CD4-positive, alpha-beta T cell treated with Interleukin-15 for 1 hour (primary cell): Measurements from ENCODE around the gene FXR2.
A peak's percentile ranks its signal among the peaks of the same experiment; 100 is the strongest.
"Not testable (repeated sequence)": the region's sequence is repeated elsewhere in the genome, so short reads cannot be mapped to it uniquely, and the experiment has no call there.

Experiments used
- DNase-seq: peaks from one replicate; pipeline ENCODE4 v3.0.0-alpha.2; 2020

The FXR2 gene

DNA sequence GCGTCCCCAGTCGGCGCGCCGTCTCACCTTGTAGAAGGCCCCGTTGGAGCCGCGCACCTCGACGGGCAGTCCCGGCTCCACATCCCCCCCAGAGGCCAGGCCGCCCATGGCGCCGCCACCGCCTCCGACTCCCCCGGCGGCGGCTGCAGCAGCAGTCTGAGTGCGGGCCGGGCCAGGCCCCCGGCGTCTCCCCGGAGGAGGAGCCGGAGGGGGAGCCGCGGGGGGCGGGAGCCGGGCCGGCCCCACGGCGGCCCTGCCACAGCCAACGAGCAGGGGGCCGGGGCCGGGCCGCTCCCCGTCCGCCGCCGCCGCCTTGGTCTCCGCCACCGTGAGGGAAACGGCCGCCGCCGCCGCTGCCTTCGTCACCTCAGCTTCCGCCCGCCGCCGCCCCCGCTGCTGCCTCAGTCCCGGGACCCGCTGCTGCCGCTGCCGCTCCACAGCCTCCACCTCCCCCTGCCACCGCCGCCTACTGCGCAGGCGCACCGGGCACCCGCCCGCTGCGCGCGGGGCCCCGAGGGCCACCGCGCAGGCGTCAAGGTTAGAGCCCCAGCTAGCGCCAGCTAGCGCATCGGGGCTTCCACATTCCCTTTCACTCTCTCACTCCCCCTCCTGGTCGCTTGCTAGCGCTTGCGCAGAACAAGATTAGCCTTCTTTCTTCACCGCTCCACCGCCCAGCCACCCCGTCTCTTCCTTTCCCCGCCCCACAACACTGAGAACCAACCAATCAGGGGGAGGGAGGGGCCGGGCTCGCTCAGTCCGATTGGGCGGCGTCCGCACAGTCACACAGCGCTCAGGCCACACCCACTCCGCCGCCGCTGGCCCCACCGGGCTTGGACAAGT lies at the start of gene FXR2:
Gene FXR2 (minus strand): TSS at position 473 of the 840 bp plus-strand sequence. CDS start 365 bp downstream, at position 108.
- DNase-seq, result peak; percentile 100

DNA sequence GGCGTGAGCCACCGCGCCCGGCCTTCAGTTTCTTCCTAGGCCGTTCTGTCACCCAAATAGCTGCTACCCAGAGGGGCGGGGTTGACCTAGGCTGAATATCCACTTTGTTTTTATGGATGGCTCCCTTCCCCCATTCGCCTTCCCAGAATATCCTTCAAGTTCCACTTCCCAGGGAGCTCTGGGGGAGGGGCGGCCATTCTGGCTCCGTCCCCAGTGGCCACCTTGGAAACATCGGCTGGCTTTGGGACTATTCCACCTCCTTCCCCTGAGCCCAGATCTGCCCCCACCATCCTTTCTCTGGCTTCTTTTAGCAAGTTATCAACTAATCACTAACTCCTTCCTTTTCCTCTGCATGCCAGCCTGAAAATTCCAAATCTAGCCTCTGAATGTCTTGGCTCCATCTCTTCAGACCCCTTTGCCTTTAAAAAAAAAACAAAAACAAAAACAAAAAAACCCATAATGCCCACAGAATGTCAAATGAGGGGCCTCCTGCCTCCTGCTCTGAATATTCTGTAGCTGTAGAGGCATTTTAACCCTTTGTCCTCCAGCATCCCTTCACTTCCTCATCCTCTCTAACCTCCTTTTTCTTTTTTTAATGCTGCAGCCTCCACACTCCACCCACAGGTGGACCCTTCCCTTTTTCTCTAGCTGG lies 42.4 kb upstream of the FXR2 start:
- no peak for DNase-seq

DNA sequence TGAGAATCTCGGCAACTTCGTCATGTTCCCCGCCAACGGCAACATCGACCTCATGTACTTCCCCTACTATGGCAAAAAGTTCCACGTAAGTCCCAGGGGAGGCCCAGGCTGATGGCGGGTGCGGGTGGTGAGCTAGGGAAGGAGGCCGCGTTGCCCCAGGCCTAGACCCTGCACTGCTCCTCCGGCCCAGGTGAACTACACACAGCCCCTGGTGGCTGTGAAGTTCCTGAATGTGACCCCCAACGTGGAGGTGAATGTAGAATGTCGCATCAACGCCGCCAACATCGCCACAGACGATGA lies 40.8 kb upstream of the FXR2 start:
- no peak for DNase-seq

DNA sequence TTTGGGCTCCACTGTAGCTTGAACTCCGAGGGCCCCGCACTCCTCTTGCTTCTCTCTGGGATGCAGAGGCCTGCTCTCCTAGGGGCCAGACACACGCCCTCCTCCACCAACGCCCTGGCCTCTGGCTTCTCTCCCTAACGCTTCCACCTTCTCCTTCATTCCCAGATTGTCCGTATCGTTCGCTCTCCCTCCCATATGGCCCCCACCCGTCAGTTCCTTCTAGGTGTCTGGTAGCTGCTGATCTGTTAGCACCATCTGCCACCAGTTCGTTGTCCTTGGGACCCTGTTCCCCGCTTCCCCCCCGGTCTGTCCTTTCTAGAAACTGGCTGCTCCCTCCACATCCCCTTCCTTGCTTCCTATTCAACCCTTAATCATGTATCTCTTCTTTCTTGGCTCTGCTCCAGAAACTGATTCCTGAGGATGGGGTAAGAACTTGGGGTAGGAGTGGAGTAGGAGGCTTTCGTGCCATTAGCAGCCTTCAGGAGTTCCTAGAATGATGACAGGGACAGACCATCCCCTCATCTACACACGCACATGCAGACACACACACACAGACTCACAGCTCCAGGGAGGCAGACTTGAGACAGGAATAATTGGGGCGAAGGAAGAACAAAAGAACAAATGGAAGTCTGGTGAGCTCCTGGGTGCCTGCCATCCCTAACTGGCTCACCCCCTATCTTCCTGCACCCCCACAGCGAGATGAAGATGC lies 40.3 kb upstream of the FXR2 start:
- DNase-seq, result no peak

DNA sequence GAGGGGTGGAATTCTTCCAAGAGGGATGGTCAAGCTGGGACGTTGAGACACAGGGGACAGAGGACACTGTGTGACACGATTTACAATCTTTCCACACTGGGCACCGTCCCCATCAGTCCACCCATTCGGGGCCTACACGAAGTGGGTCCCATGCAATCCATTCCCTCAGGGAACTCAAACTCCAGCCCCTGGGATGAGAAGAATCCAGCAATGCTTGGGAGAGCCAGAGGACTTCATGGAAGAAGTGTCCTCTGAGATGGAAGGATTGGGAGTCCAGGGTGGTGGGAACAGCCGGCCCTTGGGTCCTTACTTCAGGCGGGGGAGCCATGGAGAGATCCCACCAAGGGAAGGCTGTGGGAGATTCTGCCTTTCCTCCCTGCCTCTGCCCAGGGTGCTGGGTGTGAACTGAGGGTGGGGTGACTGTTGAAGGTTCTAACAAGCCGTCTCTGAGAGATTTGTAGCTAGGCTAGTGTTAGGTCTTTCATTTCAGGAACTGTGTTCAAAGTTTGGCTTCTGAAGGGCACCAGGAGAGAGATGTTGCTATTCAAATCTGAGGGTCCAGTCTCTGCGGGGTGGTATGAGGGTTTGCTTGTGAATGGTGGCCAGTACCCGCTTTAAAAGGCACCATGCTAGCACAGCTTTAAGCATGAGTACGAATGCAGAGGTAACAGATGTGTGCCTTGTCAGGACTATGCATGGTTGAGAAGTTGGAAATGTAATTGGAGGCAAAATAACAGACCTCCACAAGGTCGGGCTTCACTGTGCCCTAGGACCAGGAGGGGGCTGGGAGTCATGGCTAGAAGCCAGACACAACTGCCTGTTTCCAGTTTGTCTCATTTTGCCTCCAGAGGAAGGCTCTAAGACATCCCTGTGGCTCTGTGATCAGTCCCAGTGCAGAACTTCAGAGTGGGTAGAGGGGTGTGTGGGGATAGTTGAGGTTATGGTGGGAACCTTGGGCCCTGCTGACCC lies 38.0 kb upstream of the FXR2 start:
- no peak for DNase-seq

DNA sequence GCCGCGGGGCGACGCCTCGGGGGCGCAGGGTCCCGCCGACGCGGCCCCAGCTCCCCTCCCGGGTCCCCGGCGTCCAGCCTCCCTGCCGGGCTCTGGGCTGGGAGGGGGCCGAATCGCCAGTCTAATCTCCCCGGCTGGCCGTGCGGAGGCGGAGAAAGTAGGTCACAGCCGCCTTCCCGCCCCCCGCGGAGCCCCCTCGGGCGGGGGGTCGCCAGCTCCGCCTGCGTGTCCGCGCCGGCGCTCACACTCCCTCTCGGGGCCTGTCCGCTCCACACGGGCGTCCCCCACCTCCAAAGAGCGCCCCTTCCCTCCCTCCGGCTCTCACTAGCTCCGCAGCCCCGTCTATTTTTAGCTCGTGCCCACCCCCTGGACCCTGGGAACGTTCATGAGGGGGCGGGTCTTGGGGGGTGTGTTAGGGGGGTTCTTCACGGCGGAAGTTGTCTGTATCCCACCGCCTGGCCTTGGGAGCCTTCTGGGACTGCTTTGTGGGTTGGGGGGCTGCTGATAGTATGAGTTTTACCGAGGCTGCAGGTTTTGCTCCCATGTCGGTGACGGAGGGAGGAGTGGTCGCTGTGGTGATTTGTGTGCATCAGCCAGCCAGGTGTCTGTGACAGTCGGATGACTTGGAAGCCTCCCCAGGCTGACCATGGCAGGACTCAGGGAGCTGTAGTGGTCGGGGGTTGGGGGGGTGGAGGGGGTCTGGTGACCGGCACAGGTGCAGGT lies 37.1 kb upstream of the FXR2 start:
- no peak for DNase-seq

DNA sequence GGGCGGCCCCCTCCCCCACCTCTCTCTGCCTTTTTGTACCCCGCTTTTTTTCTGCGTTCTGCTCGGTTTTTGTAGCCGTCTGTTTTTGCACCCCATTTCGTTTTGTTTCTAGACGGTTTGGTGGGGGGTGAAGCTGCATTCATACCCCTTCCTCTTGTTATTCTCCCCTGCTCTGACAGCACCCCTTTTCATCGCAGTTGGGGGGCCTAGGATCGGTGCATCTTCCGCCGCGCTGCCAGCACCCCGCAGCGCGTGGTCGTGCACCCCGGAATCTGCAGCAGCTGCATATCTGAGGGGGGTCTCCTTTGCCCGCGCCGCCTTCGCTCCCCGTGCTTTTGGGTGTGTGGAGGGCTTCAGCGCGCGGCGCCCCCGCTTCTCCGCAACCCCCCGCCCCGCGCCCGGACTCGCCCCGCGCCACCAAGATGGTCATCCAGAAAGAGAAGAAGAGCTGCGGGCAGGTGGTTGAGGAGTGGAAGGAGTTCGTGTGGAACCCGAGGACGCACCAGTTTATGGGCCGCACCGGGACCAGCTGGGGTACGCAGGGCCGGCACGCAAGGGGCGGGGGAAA lies 36.5 kb upstream of the FXR2 start:
- no peak for DNase-seq

DNA sequence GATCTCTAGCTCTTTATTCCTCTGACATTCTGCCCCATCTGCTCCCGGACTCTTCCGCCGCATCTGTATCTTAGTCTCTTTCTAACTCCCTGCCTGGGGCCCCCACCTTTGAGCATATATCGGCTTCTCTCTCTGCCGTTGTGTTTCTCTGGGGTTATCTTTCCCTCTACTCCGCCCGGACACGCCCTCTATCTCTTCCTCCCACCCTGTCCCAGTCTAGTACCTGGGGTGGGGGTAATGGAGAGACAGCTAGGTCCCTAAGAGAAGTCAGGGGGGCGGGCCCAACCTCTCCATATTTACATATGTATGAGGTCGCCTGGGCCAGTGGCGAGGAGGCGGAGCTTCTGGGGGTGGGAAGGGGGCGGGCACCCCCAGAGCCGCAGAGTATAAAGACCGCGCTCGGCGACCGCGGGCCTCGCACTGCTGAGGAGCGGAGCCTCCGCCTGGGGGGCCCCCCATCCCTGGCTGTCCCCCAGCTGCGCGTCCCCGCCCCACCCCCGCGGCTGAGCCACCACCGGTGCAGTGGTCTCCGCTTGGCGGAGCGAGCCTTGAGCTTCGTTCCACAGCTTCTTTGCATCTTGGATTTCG lies 35.9 kb upstream of the FXR2 start, which contains the start of gene ATP1B2:
Gene ATP1B2 (plus strand): TSS at position 418 of the 588 bp plus-strand sequence. CDS start 593 bp downstream, outside the sequence.
- peak; percentile 77 for DNase-seq

DNA sequence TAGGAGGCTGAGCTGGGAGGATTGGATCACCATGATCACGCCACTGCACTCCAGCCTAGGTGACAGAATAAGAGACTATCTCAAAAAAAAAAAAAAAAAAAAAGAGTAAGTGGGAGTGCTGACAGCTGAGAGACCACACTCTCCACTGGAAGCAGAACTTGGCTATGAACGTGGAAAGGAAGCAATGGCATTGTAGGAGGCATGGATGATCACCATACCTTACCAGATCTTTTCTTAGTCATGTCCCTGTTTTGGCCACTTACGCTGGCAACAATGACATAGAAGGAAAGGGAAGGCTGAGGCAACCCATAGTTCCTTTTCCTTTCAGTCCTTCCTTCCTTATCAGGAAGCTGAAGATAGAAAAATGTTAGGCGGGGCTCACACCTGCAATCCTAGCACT lies 32.3 kb upstream of the FXR2 start:
- DNase-seq, result no peak

DNA sequence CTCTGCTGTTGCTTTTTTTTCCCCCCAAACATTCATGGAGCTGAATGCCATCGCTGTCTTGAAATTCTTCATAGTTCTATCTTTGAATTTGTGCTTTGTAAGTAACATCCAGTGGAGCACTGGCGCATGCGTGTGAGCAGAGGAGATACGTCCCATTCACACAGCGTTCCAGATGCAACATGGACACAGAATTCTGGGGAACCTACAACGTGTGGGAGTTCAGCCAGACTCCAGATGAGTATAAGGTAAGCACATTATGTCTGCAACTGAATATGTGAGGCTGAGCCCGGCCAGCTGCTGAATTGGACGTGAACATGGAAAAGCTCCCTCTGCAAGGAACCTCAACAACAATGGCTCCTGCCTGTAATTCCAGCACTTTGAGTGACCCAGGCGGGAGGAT lies 31.8 kb upstream of the FXR2 start:
- no peak for DNase-seq

DNA sequence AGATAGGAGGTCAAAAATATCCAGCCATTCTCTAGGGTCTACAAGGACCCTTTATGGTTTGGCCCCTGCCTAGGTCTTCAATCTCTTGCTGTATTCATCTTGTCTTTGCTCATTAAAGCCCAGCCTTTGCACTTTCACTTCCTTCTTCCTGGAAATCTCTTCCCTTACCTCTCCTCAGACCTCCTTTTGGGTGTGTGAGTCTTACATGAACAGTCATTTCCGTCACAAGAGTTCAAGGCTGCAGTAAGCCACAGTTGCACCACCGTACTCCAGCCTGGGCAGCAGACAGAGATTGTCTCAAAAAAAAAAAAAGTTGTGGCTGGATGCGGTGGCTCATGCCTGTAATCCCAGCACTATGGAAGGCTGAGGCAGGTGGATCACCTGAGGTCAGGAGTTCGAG lies 30.1 kb upstream of the FXR2 start:
- peak; percentile 41 for DNase-seq

DNA sequence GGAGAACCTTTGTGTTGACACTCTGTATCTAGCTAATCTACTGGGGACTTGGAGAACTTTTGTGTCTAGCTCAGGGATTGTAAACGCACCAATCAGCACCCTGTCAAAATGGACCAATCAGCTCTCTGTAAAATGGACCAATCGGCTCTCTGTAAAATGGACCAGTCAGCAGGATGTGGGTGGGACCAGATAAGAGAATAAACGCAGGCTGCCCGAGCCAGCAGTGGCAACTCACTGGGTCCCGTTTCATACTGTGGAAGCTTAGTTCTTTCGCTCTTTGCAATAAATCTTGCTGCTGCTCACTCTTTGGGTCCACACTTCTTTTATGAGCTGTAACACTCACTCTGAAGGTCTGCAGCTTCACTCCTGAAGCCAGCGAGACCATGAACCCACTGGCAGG lies 26.9 kb upstream of the FXR2 start:
- not testable (repeated sequence) for DNase-seq

DNA sequence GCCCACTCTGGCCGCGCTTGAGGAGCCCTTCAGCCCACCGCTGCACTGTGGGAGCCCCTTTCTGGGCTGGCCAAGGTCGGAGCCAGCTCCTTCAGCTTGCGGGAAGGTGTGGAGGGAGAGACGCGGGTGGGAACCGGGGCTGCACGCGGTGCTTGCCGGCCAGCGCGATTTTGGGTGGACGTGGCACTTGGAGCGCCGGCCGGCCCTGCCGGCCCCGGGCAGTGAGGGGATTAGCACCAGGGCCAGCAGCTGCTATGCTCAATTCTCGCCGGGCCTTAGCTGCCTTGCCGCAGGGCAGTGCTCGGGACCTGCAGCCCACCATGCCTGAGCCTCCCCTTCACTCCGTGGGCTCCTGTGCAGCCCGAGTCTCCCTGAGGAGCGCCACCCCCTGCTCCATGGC lies 26.1 kb upstream of the FXR2 start:
- no peak for DNase-seq

DNA sequence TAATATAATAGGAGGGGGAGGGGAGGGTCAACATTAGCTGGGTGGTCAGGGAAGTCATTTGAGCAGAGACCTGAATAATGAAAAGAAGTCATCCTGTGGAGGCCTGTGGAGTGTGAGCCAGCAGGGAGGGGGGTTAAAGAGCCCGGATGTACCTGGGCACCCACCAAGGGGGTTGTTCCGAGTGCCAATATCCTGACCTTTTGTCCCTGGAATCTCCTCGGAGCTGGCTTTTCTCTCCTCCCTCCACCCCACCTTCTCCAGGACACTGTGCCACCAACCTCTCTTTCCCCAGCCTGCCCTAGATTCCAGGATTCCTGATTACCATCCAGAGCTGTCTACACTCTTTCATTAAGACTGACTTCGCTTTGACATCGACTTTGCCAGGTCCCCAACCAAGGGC lies 21.5 kb upstream of the FXR2 start:
- DNase-seq, result no peak

DNA sequence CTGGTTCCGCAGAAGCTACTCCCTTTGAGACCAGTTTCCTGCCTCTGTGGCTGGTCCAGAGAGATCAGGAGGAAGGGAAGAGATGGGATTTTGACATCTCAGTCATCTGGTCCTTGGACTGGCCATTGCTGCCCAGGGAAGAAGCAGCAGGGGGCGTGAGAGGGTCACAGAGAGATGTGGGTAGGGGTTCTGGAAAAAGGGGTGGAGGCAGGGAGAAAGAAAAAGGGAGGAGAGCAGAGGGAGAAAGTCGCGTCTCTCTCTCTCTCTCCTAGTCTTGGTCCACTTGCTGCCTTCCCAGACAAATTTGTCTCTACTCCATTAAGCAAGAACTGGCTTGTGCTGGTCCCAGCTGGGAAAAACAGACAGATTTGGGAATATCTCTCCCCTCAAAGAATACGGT lies 19.7 kb upstream of the FXR2 start:
- DNase-seq, result no peak

DNA sequence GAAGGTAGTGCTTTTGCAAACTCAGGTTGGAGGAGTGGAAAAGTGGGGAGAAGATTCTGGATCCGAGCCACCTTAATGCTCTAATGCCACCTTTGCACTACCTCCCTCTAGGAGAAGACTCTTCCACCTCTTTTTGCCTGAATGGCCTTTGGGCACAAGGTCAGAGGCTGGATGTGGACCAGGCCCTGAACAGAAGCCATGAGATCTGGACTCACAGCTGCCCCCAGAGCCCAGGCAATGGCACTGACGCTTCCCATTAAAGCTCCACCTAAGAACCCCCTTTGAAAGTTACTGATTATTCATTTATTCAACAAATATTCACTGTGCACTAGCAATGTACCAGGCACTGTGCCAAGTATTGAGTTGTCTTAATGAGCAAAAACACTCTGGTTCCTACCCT lies 18.4 kb upstream of the FXR2 start:
- DNase-seq, result no peak

DNA sequence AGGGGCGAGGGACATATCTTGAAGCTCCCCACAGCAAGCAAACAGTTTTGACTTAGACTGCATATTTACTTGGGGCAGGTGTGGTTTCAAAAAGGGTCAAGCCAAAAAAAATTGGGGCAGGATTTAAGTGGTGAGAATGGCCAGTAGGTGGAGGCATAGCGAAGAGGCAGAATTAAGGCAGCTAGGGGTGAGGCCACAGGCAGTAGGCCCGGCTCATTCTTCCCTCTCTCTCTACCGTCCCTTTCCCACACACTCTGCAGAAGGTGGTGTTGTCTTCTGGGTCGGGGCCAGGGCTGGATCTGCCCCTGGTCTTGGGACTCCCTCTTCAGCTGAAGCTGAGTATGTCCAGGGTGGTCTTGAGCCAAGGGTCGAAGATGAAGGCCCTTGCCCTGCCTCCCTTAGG lies 17.8 kb upstream of the FXR2 start:
- peak; percentile 47 for DNase-seq

DNA sequence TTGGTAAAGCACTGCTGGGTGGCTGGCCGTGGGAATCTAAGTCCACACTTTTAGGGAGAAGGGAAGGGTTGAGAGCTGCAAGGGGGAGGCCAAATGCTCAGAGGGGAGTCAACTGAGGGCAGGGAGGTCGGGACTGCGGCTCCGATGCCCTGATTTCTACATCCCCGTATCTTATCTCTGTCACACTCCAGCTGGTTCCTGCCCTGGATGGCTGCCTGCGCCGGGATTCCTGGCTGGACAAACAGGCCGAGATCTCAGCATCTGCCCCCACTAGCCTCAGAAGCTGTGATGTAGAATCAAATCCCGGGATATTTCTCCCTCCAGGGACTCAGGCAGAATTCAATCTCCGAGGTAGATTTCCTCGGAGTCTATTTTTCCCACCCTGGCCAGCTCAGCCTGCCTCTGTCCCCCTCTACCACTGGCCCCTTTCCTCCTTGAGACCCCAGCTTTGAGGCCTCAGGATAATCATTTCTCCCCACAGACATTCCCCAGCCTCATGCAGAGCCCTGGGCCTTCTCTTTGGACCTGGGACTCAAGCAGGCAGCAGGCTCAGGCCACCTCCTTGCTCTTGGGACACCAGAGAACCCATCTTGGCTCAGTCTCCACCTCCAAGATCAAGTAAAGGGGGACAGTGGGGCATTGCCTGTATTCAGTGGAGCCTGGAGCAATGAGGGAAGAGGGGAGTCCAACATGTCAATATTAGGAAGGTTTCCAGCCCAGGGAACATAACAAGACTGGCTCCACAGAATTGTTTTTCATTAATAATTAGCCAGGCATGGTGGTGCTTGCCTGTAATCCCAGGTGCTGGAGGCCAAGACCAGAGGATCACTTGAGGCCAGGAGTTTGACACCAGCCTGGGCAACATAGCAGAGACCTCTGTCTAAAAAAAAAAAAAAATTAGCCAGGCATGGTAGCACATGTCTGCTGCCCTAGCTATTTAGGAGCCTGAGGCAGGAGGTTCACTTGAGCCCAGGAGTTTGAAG lies 17.0 kb upstream of the FXR2 start:
- no peak for DNase-seq

DNA sequence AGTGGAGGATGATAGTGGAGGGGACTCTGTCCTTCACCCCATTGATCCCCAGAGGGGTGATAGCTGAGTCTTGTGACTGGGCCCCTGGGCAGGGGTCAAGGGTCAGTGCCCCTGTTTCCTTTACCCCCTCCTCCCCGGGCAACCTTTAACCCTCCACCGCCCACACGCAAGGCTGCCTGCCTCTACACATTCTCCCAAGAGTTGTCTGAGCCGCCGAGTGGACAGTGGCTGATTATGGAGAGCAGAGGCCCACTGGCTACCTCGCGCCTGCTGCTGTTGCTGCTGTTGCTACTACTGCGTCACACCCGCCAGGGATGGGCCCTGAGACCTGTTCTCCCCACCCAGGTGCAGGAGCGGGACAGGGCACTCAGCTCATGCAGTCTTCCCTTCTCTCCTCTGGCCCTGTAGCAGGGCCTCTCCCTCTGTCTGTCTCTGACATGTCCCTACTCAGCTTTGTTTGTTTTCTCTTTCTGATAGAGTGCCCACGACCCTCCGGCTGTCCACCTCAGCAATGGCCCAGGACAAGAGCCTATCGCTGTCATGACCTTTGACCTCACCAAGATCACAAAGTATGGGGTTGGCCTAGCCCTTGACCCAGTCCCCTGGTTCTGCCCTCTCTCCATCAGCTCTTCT lies 15.4 kb upstream of the FXR2 start, which contains the start of gene SHBG:
Gene SHBG (plus strand): TSS at position 197 of the 633 bp plus-strand sequence. CDS start 38 bp downstream, at position 235.
- no peak for DNase-seq
